Measurements from ENCODE around the gene FAP.
A peak's percentile ranks its signal among the peaks of the same experiment; 100 is the strongest.

FAP gene

GRCh38 chr2:162156149-162156548, 87.1 kb downstream of the FAP start:
- Mint-ChIP-seq H3K36me3 (ENCODE audit: low read depth) (no peaks in the 10 kb centered on the region), H3K9me3 (no peaks in the 10 kb centered on the region), H3K27ac (no peak overlapping the region), H3K27me3 (ENCODE audit: low read depth) (peaks cover 10% of the 10 kb centered on the region), H3K4me3 (no peak overlapping the region), H3K4me1 (no peaks in the 10 kb centered on the region)
- TF ChIP-seq, protein P1, sequence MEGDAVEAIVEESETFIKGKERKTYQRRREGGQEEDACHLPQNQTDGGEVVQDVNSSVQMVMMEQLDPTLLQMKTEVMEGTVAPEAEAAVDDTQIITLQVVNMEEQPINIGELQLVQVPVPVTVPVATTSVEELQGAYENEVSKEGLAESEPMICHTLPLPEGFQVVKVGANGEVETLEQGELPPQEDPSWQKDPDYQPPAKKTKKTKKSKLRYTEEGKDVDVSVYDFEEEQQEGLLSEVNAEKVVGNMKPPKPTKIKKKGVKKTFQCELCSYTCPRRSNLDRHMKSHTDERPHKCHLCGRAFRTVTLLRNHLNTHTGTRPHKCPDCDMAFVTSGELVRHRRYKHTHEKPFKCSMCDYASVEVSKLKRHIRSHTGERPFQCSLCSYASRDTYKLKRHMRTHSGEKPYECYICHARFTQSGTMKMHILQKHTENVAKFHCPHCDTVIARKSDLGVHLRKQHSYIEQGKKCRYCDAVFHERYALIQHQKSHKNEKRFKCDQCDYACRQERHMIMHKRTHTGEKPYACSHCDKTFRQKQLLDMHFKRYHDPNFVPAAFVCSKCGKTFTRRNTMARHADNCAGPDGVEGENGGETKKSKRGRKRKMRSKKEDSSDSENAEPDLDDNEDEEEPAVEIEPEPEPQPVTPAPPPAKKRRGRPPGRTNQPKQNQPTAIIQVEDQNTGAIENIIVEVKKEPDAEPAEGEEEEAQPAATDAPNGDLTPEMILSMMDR (IDR thresholded peaks at IDR 0.05; ENCODE audit: unreplicated experiment in 3 of 3) = no peak

GRCh38 chr2:162155093-162155492, 88.2 kb downstream of the FAP start:
- Mint-ChIP-seq H3K36me3 (ENCODE audit: low read depth) (no peaks in the 10 kb centered on the region), H3K4me1 (no peaks in the 10 kb centered on the region), H3K4me3 (no peak overlapping the region), H3K27ac (no peak overlapping the region), H3K9me3 (no peaks in the 10 kb centered on the region), H3K27me3 (ENCODE audit: low read depth) (peaks cover 10% of the 10 kb centered on the region)
- TF ChIP-seq, protein P1 (IDR thresholded peaks at IDR 0.05; ENCODE audit: unreplicated experiment in 3 of 3) = no peak

DNA sequence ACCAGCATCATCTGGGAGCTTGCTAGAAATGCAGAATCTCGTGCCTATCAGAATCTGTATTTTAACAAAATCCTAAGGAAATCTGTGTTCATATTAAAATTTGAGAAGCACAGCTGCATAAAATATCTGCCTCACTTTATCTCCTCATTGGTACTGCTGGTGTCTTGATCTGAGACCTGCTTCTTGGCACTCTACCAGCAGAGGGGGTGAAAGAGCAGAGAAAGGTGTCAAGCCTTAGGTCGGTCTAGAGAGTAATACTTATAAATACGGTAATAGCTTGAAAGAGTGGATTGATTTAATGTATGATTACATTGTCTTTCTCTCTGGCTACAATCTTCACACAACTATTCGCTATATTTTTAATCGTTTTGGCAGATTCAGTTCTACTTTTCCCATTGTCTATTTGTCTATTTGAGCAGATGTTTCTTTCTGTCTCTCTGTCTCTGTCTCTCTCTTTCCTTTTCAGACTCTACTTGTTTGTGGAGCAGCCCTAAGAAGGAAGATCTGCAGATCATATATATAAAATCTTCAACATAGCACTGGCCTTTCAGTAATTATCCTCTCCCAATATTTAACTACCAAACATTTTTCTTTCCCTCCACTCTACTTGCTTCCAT, 89.5 kb downstream of the FAP start:
- Mint-ChIP-seq H3K36me3 (ENCODE audit: low read depth) (no peaks in the 10 kb centered on the region), H3K4me1 (no peaks in the 10 kb centered on the region), H3K27me3 (ENCODE audit: low read depth) (peaks cover 10% of the 10 kb centered on the region), H3K27ac (no peak overlapping the region), H3K4me3 (no peak overlapping the region), H3K9me3 (no peaks in the 10 kb centered on the region)
- TF ChIP-seq, protein P1 (IDR thresholded peaks at IDR 0.05; ENCODE audit: unreplicated experiment in 3 of 3) = peak; percentile 63 to 74 (median 67)

DNA sequence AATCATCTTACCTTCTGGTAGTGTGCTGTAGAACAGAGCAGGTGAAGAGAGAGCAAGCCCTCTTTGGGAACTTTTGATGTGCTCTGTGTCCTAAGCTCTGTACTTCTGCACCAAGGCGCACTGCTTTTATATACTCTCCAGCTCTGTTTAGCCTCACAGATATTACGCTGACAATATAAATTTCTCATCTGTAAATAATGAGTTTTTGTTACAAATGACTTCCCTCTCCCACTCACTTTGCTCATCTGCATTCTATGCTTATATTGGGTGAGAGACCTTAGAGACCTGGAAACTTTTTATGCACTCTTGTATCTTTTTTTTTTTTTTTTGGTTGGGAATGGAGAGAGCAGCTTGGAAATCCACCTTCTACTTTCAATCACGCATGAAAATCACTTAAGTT, 91.1 kb downstream of the FAP start, which contains the start of gene GCG:
Gene GCG (minus strand): TSS at position 101 of the 400 bp plus-strand sequence. CDS start 3,069 bp downstream, outside the sequence.
- peaks cover 10% of the 10 kb centered on the region for H3K27me3 Mint-ChIP-seq (ENCODE audit: low read depth)
- H3K4me3 Mint-ChIP-seq = no peak within 1 kb of the TSS
- no peaks in the 10 kb centered on the region for H3K9me3 Mint-ChIP-seq
- no peaks in the 10 kb centered on the region for H3K4me1 Mint-ChIP-seq
- H3K27ac Mint-ChIP-seq = no peak within 1 kb of the TSS
- no peaks in the 10 kb centered on the region for H3K36me3 Mint-ChIP-seq (ENCODE audit: low read depth)
- TF ChIP-seq, protein P1 (IDR thresholded peaks at IDR 0.05; ENCODE audit: unreplicated experiment in 3 of 3) = no peak

DNA sequence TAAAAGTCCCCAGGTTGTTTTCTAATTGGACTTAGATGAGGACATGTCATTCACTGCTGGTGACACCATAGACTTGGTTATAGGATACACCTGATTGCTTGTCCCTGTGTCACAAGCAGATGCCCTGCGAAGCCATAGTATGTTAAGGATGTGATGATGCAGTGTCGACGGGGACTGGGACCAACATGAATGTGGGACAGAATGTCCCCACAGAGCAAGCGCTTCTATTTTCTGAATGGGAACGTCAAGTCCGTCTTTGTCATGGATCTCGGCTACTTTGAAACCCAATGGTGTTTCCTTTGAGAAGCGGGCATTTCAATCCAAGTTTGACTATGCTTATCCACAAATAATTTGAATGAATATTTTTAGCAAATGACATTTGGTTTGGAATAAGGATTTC, 93.3 kb downstream of the FAP start:
- Mint-ChIP-seq H3K27ac (no peak overlapping the region), H3K9me3 (no peaks in the 10 kb centered on the region), H3K4me3 (no peak overlapping the region), H3K36me3 (ENCODE audit: low read depth) (no peaks in the 10 kb centered on the region), H3K4me1 (no peaks in the 10 kb centered on the region), H3K27me3 (ENCODE audit: low read depth) (peaks cover 19% of the 10 kb centered on the region)
- TF ChIP-seq, protein P1 (IDR thresholded peaks at IDR 0.05; ENCODE audit: unreplicated experiment in 3 of 3) = no peak

DNA sequence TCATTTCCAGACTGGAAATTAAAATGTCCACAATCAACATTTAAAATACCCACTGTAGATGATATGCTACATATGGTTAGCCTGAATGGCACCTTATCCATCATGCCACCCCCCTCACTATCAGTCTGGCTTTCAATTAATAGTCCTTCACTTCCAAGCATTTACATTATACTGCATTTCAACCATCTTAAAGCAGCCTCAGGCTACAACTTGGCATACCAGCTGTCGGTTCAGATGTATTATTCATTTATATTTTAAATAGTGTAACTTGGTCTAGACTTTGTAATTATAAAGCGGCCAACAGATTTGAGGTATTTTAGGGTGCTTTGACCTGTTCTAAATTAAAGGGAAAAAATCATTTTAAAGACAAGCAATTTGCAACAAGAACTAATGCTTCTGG, 93.8 kb downstream of the FAP start:
- no peak overlapping the region for H3K27ac Mint-ChIP-seq
- TF ChIP-seq, protein P1 (IDR thresholded peaks at IDR 0.05; ENCODE audit: unreplicated experiment in 3 of 3) = no peak
- H3K4me1 Mint-ChIP-seq = no peaks in the 10 kb centered on the region
- peaks cover 19% of the 10 kb centered on the region for H3K27me3 Mint-ChIP-seq (ENCODE audit: low read depth)
- no peak overlapping the region for H3K4me3 Mint-ChIP-seq
- H3K9me3 Mint-ChIP-seq = no peaks in the 10 kb centered on the region
- H3K36me3 Mint-ChIP-seq (ENCODE audit: low read depth) = no peaks in the 10 kb centered on the region

Data from nephron (organoid).